Duodenal mucosa (tissue), 2 donors: ENCODE measurements around the gene LGALS7B.
"Not testable (repeated sequence)": the region's sequence is repeated elsewhere in the genome, so short reads cannot be mapped to it uniquely, and the experiment has no call there.

Experiments used
- H3K27ac ChIP-seq: one replicate; pipeline ENCODE4 v1.7.0; 2013; ENCODE audit warnings: low read depth, low read length
- H3K27me3 ChIP-seq, 2 donors: one replicate each; pipeline ENCODE4 v1.7.0; 2013; ENCODE audit warnings: low read length in 2 of 2, control low read depth in 1 of 2; ENCODE audit not compliant: insufficient read depth in 2 of 2, control insufficient read depth in 1 of 2
- H3K36me3 ChIP-seq, 2 donors: one replicate each; pipeline ENCODE4 v1.7.0; 2013; ENCODE audit warnings: low read length in 2 of 2, control low read depth in 1 of 2; ENCODE audit not compliant: insufficient read depth in 2 of 2, control insufficient read depth in 1 of 2
- H3K4me1 ChIP-seq, 2 donors: one replicate each; pipeline ENCODE4 v1.7.0; 2013; ENCODE audit warnings: low read length in 2 of 2, control low read depth in 1 of 2; ENCODE audit not compliant: insufficient read depth in 2 of 2, control insufficient read depth in 1 of 2
- H3K4me3 ChIP-seq, 2 donors: one replicate each; pipeline ENCODE4 v1.7.0; 2013; ENCODE audit warnings: low read length in 2 of 2, low read depth in 1 of 2
- H3K9ac ChIP-seq, 2 donors: one replicate each; pipeline ENCODE4 v1.7.0; 2013; ENCODE audit warnings: low read length in 2 of 2, low read depth in 1 of 2
- H3K9me3 ChIP-seq, 2 donors: one replicate each; pipeline ENCODE4 v1.7.0; 2013; ENCODE audit warnings: low read length in 2 of 2, control low read depth in 1 of 2; ENCODE audit not compliant: control insufficient read depth in 1 of 2

The LGALS7B gene

DNA sequence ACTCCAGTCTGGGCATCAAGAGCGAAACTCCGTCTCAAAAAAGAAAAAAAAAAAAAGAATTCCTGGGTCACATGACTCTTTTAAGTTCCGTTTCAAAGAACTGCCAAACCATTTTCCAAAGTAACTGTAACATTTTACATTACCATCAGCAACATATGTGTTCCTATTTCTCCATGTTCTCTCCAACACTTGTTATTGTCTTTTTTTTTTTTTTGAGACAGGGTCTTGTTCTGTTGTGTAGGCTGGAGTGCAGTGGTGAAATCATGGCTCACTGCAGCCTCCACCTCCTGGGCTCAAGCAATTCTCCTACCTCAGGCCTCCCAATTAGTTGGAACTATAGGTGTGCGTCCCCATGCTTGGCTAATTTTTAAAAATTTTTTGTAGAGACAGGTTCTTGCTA, 6.5 kb downstream of the LGALS7B start:
- Histone ChIP-seq H3K4me3 (no peak overlapping the region), H3K27ac (no peak overlapping the region), H3K9me3 (no peaks in the 10 kb centered on the region), H3K4me1 (peaks cover 0 to 7% of the 10 kb centered on the region in 2 donors), H3K27me3 (no peaks in the 10 kb centered on the region), H3K36me3 (peaks cover 0 to under 1% of the 10 kb centered on the region in 2 donors), H3K9ac (no peak overlapping the region)

DNA sequence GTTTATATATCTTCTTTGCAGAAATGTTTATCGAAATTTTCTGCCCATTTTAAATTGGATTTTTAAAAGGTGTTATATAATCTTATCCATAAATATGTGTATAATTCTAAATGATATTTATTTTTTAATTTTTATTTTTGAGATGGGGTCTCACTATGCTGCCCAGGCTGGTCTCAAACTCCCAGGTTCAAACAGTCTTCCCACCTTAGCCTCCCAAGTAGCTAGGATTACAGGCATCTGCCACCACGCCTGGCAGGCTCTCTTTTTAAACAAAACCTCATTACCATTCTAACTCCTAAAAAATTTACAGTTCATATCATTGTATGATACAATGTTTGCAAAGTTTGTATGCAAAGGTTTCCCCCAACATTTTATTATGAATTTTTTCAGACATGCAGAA, 7.2 kb downstream of the LGALS7B start:
- Histone ChIP-seq H3K36me3 (peaks cover 0 to 7% of the 10 kb centered on the region in 2 donors), H3K27ac (no peak overlapping the region)

DNA sequence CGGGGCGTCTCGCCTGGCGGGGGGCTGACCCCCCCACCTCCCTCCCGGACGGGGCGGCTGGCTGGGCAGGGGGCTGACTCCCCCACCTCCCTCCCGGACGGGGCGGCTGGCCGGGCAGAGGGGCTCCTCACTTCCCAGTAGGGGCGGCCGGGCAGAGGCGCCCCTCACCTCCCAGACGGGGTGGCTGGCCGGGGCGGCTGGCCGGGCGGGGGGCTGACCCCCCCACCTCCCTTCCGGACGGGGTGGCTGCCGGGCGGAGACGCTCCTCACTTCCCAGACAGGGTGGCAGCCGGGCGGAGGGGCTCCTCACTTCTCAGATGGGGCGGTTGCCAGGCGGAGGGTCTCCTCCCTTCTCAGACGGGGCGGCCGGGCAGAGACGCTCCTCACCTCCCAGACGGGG, 8.8 kb downstream of the LGALS7B start:
- not testable (repeated sequence) for H3K27me3 ChIP-seq, H3K27ac ChIP-seq, H3K9me3 ChIP-seq, H3K9ac ChIP-seq, H3K4me3 ChIP-seq, H3K4me1 ChIP-seq
- H3K36me3 ChIP-seq, result peaks cover 13 to 22% of the 10 kb centered on the region in 2 donors

More for the DNA sequence above, 7.2 kb downstream of the LGALS7B start:
- Histone ChIP-seq H3K27me3 (no peaks in the 10 kb centered on the region), H3K9ac (no peak overlapping the region), H3K4me1 (peaks cover 0 to 7% of the 10 kb centered on the region in 2 donors), H3K4me3 (no peak overlapping the region), H3K9me3 (no peaks in the 10 kb centered on the region)

DNA sequence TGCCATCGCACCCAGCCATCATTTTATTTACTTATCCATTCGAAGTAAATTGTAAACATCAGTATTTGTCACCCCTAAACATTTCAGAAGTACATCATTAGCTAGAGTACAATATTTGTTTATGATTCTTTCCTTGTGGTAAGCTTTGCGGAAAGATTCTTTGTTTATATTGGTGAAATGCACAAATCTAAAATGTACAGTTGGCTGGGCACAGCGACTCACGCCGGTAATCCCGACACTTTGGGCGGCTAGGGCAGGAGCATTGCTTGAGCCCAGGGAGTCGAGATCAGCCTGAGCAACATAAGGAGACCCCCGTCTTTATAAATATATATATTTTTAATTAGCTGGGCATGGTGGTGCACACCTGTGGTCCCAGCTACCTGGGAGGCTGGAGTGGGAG, 10.1 kb downstream of the LGALS7B start:
- Histone ChIP-seq H3K9me3 (no peaks in the 10 kb centered on the region), H3K27ac (no peak overlapping the region), H3K36me3 (peaks cover 24 to 33% of the 10 kb centered on the region in 2 donors), H3K4me3 (no peak overlapping the region), H3K4me1 (no peaks in the 10 kb centered on the region), H3K9ac (no peak overlapping the region), H3K27me3 (no peaks in the 10 kb centered on the region)

DNA sequence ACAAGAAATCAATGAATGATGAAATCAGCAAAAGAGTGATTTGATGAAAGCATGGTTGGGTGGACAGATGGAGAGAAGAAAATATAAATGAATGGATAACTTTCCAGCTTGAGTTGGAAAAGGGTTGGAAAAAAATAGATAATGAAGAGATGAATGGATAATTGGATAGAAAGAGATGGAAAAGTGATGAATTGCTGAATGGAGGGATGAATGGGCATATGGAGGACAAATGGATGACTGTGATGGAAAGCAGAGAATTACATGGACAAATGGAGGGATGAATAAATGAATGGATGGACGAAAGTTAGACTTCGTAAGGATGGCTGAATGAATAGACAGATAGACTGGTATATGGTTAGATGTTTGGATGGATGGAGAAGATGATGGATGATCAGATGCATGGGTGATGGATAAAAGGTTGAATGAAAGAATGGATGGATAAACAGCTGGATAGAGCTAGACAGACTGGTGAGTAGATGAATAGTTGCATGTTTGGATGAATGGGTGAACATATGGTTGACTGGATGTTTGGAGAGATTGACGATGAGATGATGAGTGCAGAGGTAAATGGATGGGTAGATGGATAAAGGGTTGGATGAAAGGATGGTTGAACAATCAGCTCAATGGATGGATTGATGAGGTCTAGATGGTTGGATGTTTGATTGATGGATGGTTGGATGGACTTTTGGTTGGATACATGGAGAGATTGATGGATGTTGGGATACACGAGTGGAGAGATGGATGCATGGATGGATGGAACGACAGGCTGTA, 11.8 kb downstream of the LGALS7B start:
- H3K4me3 ChIP-seq, result no peak overlapping the region
- no peak overlapping the region for H3K27ac ChIP-seq
- H3K4me1 ChIP-seq, result peaks cover 6% of the 10 kb centered on the region in 2 donors
- no peaks in the 10 kb centered on the region for H3K9me3 ChIP-seq
- H3K27me3 ChIP-seq, result no peaks in the 10 kb centered on the region
- peaks cover 33 to 45% of the 10 kb centered on the region in 2 donors for H3K36me3 ChIP-seq
- no peak overlapping the region for H3K9ac ChIP-seq

DNA sequence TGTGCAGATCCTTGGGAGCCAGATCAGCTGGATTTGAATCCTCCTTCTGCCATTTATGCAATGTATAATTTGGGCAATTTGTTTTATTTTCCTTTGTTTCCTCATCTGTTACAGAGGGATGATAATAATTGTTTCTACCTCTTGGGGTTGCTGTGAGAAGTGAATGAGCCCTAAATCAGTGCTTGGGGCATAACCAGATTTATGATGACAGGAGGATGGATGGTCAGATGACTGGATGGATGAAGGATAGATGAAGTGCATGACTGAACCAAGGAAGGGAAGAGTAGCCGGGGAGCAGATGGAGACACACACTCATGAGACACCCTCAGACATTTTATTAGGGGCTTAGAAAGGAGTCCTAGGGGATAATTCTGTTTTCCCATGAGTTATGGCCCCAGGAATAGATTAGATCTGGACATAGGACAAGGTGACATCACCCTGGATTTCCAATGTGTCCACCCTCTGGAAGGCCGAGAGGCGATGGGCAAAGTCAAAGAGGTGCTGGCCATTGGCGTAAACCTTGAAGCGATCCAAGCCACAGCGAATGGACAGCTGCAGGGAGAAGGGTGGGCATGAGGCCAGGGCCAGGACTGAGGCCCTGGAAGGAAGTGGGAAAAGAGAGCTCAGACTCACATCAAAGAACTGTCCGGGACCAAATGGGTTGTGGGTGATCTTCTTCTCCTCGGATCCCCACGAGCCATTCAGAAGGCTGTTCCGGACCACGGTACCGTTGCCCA, 12.5 kb downstream of the LGALS7B start:
- Histone ChIP-seq H3K4me1 (peaks cover 6% of the 10 kb centered on the region in 2 donors), H3K27me3 (no peaks in the 10 kb centered on the region), H3K9me3 (no peaks in the 10 kb centered on the region), H3K36me3 (peaks cover 33 to 50% of the 10 kb centered on the region in 2 donors), H3K4me3 (no peak overlapping the region), H3K9ac (no peak overlapping the region), H3K27ac (no peak overlapping the region)

DNA sequence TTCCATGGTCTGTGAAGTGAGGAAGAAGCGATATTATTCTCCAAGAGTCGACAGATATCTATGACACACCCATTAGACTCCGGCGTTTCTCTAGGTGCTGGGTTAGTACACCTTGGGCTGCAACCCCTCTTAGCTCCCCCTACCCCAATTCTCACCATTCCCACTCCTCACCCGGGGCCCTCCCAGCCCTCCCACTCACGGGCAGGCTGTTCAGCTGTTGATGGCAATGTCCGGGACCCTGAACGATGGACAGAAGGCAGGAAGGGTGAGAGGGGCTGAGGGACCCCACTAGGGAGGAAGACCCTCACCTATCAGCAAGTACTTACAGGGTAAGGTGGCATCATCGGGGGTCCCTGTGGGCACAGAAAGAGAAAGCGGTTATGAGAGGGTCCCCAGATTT, 14.5 kb downstream of the LGALS7B start:
- Histone ChIP-seq H3K9me3 (no peaks in the 10 kb centered on the region), H3K4me3 (no peak overlapping the region), H3K27ac (no peak overlapping the region), H3K4me1 (peaks cover 6 to 12% of the 10 kb centered on the region in 2 donors), H3K27me3 (no peaks in the 10 kb centered on the region), H3K9ac (no peak overlapping the region), H3K36me3 (peaks cover 33 to 60% of the 10 kb centered on the region in 2 donors)

DNA sequence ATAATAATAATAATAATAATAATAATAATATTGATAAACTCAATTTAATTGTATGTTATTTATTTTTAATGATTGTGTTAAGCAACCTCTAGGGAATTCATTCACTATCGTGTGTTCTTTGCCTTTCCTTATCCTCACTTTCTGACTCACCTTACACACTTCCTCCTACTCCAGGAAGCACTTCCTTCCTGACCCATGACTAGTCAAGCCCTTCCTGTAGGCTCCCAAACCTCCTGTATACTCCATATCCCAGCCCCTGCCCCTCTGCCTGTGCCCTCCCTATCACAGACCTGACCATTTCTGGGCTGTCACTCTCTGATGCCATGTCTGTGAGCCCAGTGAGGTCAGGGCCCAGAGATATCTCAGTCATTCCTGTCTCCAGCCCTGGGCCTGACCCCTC, 16.2 kb downstream of the LGALS7B start:
- no peaks in the 10 kb centered on the region for H3K27me3 ChIP-seq
- H3K27ac ChIP-seq, result no peak overlapping the region
- H3K4me3 ChIP-seq, result no peak overlapping the region
- H3K36me3 ChIP-seq, result peaks cover 37 to 68% of the 10 kb centered on the region in 2 donors
- H3K9ac ChIP-seq, result no peak overlapping the region
- H3K9me3 ChIP-seq, result no peaks in the 10 kb centered on the region
- peaks cover 6 to 21% of the 10 kb centered on the region in 2 donors for H3K4me1 ChIP-seq

DNA sequence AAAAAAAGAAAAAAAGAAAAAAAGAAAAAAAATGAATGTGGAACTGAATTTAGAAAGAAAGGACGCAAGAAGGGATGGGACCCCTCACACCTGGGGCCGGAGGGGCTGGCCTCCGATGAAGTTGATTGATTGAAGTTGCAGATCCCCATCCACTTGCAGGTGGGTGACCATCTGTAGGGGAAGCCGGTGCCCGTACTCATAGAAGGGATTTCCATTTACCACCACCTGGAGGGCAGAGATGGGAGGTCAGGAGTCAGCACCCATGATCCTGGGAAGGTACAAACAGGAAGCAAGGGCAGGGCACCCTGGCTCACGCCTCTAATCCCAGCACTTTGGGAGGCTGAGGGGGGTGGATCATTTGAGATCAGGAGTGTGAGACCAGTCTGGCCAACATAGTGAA, 17.4 kb downstream of the LGALS7B start:
- Histone ChIP-seq H3K9ac (no peak overlapping the region), H3K27me3 (no peaks in the 10 kb centered on the region), H3K4me3 (no peak overlapping the region), H3K27ac (no peak overlapping the region), H3K4me1 (peaks cover 6 to 21% of the 10 kb centered on the region in 2 donors), H3K36me3 (peaks cover 36 to 60% of the 10 kb centered on the region in 2 donors), H3K9me3 (no peaks in the 10 kb centered on the region)

DNA sequence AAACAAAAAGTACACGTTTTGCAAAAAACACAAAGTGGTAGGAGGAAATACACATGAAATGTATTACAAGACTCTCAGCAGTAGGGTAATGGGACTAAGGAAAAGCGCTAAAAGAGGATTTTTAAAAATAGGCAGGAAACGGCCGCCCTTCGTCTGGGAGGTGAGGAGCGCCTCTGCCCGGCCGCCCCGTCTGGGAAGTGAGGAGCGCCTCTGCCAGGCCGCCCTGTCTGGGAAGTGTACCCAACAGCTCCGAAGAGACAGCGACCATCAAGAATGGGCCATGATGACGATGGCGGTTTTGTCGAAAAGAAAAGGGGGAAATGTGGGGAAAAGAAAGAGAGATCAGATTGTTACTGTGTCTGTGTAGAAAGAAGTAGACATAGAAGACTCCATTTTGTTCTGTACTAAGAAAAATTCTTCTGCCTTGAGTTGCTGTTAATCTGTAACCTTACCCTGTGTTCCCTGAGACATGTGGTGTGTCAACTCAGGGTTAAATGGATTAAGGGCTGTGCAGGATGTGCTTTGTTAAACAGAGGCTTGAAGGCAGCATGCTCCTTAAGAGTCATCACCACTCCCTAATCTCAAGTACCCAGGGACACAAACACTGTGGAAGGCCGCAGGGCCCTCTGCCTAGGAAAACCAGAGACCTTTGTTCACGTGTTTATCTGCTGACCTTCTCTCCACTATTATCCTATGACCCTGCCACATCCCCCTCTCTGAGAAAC, 18.5 kb downstream of the LGALS7B start:
- H3K27ac ChIP-seq, H3K9ac ChIP-seq, H3K4me3 ChIP-seq, H3K27me3 ChIP-seq, H3K9me3 ChIP-seq: not testable (repeated sequence)
- Histone ChIP-seq H3K4me1 (peaks cover 6 to 21% of the 10 kb centered on the region in 2 donors), H3K36me3 (peaks cover 27 to 48% of the 10 kb centered on the region in 2 donors)
